Activated CD8-positive, alpha-beta memory T cell treated with anti-CD3 and anti-CD28 coated beads for 4 hours (primary cell): ENCODE data around the gene CRABP2.

ENCODE experiments used
- DNase-seq, 2 donors: peaks; one replicate each; pipeline ENCODE4 v3.0.0-alpha.2; 2020; ENCODE audit warnings: low read depth in 2 of 2

The CRABP2 gene

DNA sequence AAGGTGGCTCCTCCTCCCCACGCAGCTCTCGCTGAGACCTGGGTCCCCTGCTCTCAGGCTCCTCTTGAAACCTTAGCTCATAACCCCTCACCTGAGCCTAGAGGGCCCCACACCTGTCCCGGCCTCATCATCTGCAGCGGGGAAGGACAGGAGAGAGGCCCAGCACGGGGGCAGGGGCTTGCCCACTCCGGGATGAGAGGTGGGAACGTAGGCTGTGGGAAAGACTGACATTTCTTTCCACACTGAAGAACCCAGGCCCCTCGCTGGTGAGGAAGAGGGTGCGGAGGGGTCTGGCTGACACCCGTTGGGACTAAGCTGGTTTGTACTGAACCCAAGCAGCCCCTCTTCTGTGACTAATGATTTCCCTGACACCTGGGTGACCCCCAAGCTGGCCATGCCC lies 14.2 kb downstream of the CRABP2 start:
- no peak for DNase-seq

DNA sequence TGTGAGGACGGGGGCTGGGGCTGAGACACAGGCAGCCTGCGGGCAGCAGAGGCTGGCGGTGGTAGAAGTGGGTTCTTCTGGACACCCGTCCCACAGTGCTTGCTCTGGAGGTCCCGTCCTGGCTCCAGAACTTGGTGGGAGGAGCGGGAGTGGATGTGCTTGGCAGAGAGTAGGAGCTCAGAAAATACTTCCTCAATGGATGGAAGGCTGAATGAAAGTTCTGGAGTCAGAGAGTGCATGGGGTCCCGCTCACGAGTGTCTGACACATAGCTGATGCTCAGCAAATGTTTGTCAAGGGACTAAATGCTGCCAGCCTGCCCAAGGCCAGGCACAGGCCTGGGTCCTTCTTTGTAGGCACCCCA lies 14.7 kb downstream of the CRABP2 start:
- no peak for DNase-seq

DNA sequence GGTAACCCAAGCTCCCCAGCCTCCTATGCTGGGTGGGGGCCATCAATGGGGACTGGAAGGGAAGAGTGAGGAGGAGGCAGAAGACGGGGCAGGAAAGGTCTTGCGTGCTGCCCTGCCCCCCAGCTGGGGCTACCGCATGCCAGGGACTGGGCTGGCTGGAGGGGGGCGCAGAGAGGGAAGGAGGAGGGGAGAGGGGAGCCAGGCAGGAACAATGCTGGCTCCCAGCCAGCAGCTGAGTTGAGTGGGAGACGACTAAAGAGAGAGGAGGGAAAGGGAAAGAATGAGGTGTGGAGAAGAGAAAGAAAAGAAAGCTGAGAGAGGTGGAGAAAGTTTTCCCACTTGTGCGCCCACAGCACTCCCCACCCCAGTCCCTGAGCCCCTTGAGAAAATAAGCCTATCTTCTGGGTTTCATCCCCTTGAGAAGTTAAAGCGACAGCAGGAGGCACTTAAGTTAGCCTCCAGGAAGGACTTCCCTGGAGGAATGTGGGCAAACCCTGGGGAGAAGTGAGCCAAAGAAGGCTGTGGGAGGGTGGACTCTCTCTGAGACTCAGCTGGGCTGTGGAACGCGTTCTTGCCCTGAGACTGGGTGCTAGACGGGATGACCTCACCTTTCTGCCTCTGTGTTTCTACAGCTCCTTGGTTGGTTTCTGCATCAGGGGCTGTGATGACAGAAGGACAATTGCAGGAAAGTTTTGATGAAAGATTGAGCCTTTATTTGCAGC lies 15.3 kb downstream of the CRABP2 start:
- no peak for DNase-seq

DNA sequence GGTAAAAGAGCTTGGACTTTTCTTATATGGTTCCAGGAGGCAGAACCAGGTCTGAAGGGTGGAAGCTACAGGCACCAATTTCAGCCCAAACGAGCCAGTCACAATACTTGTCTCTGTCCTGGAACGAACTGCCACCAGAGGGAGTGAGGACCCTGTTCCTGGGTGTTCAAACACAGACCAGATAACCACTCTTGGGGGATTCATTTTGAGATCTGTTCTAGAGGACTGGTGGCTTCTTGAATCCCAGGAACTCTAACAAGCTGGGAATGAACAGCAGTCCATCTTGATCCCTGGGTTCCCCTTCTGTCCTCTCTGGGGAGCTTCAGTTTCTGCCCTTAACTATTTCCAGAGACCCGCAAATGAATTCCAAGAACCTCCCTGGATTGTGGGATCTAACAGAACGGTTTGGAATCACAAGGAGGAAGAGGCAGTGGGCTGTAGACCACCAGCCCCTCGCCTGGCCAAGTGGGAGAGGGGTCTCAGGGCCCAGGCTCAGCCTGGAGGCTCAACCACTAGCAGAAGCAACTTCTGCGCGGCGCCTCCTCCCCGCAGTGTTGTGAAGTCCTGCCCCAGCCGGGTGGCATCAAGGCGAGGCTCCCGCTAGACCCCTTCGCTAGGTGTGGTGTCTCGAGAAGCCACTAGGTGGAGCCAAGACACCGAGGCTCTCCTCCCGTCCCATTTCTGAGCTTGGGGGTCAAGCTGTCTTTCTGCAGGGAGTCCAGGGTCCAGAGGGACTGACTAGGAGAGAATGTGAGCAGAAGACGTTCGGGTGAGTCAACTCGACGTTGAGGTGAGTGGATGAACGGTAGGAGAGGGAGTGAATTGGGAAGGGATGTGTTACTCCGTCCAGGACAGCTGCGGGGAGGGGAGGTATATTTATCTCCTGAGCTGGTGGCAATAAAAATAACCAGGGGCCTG lies 16.1 kb downstream of the CRABP2 start:
- DNase-seq, result peak; percentile 47 to 57

DNA sequence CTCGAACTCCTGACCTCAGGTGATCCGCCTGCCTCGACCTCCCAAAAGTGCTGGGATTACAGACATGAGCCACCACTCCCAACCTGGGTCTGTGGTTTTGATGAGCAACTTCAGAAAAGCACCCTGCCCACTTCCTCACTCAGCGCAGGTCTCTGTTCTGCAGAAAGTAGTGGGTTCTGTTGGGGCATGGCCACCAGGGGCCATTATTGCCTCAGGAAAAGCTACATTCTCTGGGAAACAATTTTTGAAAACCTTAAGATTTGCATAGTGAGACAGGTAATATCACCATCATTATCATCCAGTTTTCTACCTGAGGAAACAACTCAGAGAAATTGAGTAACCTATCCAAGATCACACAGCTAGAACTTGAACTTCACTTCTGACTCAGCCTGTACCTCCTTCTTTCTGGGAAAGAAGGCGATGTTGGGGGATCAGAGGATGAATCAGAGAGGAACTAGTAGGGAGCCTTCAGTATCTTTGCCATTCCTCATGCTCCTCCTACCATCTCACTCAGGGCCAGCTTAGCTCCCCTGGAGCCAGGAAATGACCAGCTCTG lies 21.1 kb downstream of the CRABP2 start:
- no peak for DNase-seq

DNA sequence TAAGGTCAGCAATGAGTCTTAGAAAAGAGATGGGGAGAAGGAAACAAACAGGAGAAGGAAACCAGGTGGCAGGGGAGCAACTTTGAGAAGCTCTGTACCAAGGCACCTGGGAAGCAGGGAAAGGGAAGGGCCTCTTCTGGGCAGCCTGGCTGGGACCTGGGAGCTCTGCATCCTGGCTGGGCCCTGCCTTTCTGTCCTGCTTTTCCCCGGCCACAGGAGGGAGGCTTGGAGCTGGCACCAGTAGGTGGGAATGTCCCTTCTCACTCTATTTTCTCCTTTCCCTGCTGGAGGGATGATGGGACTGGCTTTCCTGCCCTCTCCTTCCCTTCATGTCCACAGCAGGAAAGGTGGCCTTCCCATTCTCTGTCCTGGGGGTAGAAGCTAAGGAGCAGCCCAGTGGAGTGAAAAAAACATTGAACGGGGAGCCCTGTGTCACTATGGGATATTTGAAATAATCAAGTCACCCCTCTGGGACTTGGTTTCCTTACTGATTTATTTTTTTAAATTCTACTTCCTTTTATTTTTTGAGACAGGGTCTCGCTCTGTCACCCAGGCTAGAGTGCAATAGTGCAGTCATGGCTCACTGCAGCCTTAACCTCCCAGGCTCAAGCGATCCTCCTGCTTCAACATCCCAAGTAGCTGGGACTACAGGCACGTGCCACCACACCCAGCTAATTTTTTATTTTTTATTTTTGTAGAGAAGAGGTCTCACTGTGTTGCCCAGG lies 23.1 kb downstream of the CRABP2 start:
- no peak for DNase-seq

DNA sequence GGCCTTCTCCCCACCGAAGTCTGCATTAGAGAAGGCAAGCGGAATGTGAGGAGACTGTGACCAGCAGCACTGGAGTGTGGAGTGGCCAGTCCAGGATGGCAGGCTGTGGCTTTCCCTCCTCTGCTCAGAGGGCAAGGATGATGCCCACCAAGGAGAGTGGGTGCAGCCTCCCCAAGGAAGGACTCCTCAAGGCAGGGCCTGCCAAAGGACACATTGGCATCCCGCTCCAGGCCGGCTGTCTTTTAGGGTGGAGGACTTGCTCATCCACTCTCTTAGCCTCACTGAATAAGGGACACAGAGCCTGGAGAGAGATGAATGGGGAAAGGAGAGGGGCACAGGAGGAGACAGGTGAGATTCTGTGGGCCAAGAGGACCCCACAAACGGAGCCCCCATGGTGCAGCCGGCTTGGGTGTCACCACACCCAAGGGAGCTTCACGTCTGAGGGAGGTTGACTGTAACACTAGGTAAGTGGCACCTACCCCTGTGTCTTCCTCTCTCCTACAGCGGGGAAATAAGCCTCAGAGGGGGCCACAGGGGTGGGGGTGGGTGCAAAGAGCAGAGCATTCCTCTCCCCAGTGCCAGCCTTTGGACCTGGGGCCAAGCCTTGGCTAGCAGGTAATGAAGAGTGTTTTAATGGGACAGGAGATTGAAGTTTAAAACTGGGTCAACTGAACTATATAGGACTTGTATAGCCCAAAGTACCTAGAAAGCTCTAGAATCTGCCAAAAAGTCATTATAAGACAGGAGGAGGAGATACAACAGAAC lies 24.0 kb downstream of the CRABP2 start:
- DNase-seq, result no peak

DNA sequence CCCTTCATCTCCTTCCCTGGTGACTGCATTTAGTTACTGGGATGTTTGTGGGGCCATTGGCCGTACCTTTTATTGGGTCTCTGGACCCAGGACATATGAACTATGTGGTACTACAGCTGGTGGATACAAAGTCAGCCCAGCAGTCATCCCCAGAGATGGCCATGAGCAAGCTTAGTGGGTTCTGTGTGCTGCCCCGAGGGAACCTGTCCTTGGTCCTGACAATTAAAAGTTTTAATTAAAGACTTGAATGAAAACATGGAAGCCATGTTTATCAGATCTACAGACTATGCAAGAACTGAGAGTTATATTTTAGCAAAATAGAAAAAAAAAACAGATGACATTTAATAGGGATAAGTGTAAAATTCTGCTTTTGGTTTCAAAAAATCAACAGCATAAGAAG lies 25.3 kb downstream of the CRABP2 start:
- DNase-seq, result no peak

DNA sequence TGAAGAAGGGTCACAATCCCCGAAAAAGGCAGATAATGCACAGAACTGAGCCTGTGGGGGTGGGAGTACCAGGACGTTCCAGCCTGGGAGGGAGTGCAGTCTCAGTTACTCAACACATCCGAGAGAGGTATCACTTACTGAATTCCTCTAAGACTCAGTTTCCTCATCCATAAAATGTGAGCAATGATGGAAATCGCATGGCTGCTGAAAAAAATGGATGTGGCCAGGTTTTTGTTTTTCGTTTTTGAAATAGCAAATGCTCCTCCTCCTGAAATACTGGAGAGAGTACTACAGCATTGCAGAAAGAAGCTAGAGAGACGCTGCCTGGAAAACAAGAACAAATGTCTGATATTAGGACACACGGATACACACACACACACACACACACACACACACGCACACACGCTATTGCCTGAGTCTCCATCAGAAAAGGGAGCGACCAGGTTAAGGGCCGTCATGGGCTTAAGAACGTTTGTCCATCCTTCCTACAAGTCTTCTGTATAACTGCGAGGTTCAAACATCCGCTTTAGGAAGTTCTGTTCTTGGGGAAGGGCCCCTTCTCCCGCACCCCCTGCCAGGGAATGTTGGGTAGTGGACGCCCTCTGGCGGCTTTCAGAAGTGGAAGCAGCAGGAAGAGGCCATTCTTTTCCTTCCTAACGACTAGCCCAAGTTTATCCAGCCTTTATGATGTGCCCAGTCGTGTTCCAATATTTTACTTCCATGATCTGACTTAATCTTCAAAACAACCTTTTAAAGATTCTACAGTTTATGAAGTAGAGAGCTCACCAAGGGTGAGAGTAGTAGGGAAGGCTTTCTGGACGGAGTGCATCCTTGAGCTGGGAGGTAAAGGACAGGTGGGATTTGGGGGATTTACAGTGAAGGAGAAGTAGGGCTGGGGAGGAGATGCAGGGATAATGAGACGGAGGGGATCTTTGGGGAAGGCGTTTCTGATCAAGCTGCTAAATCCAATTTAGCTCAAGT lies 27.5 kb downstream of the CRABP2 start:
- DNase-seq, result no peak

DNA sequence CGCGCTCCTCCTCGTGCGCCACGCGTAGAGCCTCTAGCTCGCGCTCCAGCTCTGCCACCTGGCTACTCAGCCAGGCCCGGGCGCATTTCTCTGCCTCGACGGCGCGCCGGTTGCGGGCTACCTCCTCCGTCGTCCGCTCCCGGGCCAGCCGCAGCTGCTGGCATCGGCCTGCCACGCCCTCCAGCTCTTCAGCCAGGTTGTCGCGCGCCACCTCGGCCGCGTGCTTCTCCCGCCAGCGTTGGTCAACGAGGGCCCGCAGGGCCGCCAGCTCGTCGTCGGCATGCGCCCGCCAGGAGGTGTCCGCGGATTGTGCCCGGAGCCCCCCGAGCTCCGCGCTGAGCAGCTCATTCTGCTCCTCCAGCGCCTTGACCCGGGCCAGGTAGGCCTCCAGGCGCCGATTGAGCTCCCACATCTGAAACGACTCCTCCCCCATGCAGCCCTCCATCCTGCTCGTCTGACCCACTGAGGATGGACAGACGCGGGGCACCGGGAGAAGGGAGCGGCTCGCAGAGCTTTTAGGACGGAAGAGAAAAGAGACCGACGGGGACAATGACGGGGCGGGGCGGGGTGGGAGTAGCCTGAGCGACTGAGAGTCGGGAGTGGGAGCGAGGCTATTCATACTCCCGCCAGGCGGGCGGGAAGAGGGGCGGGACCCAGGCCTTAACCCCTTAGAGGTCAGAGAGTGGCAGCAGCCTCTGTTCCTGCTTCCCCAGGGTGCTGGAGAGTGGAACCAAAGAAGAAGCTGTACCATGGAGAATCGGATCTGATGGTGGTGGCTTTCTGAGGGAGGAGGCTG lies 28.4 kb downstream of the CRABP2 start, which contains the start of gene NES:
TSS of gene NES (minus strand) at position 588 of the 796 bp plus-strand sequence. CDS start at position 445, 143 bp downstream.
- DNase-seq, result no peak

DNA sequence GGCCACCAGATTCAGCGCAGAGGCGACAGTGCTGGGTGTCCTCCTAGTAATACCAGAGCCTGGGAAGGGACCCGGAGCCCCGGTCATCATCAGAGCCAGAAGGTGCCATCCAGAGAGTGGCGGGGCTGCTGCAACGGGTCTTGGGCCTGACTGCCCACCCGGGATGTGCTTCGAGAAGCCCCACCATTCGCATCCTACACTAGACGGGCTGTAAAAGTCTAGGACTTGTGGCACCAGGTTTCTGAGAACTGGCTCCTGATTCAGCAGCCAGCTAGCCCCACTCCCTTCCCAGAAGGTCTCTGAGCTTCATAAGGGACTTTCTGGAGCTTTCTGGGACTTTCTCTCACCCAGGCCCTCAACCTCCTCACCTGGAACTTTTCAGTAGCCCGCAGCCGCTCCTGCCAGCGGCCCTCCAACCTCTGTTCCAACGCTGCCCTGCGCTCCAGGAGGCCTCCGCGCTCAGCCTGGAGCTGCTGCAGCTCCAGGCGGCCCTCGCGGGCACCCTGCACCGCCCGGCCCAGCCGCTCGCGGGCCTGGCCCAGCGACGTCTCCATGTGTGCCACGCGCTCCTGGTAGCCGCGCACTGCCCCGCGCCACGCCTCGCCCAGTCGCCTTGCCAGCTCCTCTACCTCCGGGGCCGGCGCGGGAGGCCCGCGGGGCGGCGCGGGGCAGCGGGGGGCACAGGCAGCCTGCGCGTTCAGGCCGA lies 29.1 kb downstream of the CRABP2 start:
- DNase-seq, result no peak

DNA sequence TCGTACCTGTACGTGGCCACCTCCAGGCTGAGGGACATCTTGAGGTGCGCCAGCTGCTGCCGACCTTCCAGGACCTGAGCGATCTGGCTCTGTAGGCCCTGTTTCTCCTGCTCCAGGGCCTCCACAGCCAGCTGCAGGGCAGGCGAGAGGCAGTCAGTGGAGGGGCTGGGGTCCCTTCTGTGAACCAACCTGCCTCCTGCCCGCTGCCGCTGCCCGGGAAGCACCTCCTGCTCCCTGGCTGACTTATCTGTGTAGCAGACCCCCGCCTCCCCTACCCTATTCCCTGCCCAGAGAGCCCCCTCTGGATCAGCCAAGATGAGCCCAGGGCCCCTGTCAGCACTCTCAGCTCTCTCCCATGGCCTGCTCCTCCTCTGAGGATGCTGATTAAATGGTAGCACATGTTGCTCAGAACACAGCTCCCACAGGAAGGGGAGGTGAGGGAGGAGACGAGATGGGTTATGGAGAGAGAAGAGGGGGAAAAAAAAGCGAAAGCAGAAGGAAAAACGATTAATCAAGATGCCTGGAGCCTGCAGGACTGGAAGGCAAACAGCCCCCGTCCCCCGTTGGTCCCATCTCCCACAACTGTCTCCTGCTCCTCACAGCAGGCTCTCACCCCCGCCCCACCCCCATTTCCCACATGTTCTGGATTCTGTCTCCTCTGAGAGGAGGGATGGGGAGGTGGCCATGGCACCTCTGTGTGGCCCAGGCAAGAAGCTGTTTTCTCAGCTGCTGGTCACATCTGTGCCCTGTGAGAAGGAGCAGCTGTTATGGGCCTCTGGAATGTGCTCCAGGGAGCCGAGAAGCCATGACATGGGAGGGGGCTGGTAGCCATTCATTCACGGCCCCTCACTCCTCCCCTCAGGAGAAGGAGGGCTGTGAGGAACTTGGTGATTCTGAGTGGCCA lies 29.9 kb downstream of the CRABP2 start:
- DNase-seq, result no peak

DNA sequence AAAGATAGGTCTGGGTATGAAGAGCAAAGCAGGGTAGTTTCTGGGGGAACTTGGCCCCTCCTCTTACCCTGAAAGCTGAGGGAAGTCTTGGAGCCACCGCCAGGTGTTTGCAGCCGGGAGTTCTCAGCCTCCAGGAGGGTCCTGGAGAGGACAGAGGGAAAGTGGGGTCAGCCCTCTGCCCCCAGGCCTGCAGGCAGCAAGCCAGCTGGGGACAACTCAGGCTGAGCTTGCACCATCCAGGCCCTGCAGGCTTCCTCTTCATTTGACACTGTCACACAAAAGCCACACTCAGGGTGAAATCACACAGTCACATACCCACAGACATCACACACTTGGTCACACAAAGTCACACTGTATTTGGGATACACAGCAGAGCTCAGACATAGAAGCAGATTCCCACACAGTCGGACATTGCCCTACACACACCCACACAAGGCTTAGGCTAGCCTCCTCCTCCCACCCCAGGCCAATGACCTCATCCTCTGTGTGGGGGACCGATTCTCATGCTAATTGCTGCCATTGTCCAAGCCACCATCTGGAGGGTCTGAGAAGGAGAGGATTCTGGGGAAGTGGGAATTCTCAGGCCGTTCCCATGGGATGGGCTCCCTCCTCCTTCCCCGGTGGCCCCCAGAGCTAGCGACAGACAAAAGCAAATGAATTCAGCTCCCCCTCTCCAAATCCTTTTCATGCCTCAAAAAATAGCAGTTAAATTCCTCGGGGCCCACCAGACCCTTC lies 31.8 kb downstream of the CRABP2 start:
- no peak for DNase-seq

DNA sequence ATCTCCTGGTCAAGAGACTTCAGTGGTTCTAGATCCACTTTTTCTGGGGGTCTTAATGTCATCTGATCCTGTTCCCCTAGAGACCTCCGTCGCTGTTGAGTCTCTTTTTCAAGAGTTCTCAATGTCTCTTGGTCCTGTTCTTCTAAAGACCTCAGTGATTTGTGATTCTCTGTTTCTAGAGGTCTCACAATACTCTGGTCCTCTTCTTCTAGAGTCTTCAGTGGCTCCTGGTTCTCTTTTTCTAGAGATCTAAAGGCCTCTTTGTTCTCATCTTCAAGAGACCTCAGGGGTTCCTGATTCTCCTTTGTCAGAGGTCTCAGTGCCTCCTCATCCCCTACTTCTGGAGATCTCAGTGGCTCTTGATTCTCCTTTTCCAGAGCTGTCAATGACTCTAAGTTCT lies 33.6 kb downstream of the CRABP2 start:
- no peak for DNase-seq

DNA sequence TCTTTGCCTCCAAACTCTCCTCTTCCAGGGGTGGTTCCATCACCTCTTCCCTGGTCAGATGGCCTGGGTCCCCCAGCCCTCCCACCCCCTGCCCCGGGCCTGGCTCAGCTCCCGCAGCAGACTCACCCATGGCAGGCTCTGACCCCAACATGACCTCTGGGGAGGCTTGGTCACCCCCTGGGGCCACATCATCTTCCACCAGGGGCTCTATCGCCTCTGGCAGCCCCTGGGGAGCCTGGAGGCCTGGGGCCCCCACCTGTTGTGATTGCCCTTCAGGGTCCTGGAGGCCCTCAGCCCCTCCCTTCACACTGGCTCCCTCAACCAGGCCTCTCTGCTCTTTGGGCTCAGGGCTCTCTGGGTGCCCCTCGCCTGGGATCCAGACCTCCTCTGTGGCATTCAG lies 34.6 kb downstream of the CRABP2 start:
- no peak for DNase-seq

DNA sequence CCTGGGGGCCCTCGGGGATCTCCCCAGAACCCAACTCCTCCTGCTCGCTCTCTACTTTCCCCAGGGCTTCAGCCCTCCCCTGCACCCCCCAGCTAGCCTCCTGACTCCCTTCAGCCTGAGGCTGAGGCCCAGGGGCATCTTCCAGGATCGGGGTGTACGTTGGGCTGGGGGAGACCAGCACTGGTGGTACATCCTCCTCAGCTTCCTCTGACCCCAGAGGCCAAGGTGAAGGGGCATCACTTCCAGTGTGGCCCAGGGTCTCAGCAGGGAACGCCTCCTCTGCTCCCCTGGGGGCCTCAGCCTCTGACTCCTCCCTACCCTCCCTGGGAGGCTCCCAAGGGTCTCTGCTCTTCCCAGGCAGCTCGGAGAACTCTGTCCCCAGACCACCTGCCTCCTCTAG lies 35.0 kb downstream of the CRABP2 start:
- no peak for DNase-seq

DNA sequence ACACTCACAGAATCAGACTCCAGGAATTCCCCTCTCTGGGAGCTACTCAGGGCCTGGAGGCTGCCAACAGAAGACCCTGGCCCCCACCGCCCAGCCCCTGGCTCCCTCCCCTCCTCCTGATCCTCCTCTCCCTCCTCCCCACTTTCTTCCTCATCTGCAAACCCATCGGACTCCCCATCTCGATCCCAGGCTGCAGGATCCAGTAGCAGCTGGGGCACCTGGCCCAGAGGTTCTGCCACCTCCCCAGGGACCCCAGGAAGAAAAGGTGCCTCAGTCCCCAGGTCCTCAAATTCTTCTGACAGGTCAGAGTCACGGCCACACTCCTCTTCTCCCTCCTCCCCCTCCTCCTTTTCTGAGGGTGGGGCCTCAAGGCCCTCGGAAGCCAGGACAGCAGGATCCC lies 35.6 kb downstream of the CRABP2 start:
- DNase-seq, result no peak
